ENCODE results near the gene NCF4. TPM values are rescaled to one million over a fixed set of nuclear protein-coding genes. Genes with fewer than 3 reads are reported as not detected.
A peak's percentile ranks its signal among the peaks of the same experiment; 100 is the strongest.

NCF4 gene
- total and polyA plus RNA-seq, 11 donors: 1.9 to 33.3 (median 4.5) TPM

DNA sequence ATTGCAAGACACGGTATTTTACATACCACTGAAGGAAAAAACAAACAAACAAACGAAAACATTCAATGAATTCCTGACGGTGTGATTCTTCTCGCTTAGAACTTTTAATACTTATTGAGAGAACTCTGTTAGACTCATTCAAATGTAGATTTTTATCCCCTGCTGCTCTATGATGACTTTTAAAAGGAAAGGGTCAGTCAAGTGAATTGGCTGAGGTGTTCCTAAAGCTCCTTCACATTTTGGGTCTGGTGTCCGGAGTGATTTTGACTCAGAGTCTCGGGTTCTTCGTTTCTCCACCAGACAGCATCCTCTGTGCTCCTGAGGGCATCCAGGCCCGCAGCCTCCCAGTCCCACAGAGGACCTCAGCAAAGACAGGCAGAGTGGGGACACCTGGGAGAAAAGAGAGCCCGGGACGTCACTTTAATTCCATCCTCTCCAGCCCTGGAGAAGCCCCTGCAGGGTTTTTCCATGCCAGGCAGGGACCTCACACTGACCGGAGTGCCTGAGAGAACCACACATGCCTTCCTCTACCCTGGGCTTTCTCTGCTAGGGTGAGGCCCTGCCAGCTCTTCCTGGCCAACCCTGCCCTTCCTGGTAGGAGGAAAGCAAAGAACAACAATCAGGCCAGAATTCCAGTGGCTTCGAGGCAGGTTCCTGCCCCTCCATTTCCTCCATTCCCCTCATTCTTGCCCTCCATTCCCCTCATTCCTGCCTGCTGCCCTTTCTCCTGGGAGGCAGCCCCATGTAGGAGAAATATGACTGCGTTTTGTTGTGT lies 51.3 kb downstream of the NCF4 start:
- Histone ChIP-seq H3K36me3 (no peaks in the 10 kb centered on the region), H3K9me3 (no peaks in the 10 kb centered on the region), H3K4me1 (peaks cover 0 to 35% (median 0%) of the 10 kb centered on the region in 12 donors), H3K27ac (peak overlapping the region in 1 of 12 donors; percentile 90), H3K27me3 (peaks cover 0 to 4% (median 0%) of the 10 kb centered on the region in 9 donors), H3K4me3 (no peak overlapping the region)
- ATAC-seq (no peak), DNase-seq (no peak)
- intact Hi-C loops (cut with DNase I): no loop called here
- WGBS, 4 donors: 54 to 61% (median 59%) methylated on average over 13 of the region's 13 CpGs
- TF ChIP-seq POLR2A (IDR thresholded peaks at IDR 0.05): no peak
- TF ChIP-seq, protein P1, sequence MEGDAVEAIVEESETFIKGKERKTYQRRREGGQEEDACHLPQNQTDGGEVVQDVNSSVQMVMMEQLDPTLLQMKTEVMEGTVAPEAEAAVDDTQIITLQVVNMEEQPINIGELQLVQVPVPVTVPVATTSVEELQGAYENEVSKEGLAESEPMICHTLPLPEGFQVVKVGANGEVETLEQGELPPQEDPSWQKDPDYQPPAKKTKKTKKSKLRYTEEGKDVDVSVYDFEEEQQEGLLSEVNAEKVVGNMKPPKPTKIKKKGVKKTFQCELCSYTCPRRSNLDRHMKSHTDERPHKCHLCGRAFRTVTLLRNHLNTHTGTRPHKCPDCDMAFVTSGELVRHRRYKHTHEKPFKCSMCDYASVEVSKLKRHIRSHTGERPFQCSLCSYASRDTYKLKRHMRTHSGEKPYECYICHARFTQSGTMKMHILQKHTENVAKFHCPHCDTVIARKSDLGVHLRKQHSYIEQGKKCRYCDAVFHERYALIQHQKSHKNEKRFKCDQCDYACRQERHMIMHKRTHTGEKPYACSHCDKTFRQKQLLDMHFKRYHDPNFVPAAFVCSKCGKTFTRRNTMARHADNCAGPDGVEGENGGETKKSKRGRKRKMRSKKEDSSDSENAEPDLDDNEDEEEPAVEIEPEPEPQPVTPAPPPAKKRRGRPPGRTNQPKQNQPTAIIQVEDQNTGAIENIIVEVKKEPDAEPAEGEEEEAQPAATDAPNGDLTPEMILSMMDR (IDR thresholded peaks at IDR 0.05): no peak

DNA sequence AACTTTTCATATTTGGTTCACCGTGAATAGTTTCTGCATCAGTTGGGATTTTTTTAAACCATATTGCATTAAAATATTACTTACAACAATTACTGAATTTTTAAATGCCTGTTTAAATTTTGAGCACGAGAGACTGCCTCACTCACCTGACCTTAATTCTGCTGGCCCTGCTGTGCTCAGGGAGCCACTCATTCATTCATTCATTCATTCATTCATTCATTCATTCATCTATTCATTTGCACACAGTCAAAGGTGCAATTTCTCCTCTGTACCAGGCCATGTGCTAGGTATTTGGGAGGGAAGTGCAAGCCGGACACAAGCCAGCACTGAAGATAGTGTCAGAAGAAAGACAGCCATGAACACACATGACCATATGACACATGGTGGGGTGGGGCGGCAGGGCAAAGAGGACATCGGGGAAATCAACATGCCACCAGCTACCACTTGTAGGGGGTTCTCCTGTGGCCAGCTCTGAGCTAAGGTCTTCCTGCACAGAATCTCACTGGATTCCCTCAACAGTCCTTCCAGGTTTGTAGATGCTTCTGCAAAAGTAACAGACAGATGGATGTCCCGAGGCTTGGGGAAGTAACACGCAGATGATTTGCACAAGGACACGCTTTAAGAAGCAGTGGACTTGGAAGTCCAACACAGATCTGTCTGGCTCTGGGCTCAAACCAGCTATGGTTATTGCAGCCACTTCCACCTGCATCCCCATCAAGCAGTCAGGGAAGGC lies 52.1 kb downstream of the NCF4 start:
- H3K27me3 ChIP-seq: peaks cover 0 to 4% (median 0%) of the 10 kb centered on the region in 9 donors
- H3K27ac ChIP-seq: peak overlapping the region in 4 of 12 donors; percentile 46 to 90 (median 54)
- no peak for DNase-seq
- peak overlapping the region in 5 of 12 donors; percentile 38 to 68 (median 53) for H3K4me3 ChIP-seq
- H3K4me1 ChIP-seq: peaks cover 0 to 35% (median 0%) of the 10 kb centered on the region in 12 donors
- TF ChIP-seq, protein P1 (IDR thresholded peaks at IDR 0.05): no peak
- TF ChIP-seq POLR2A (IDR thresholded peaks at IDR 0.05): no peak
- 78 to 84% (median 82%) methylated on average over 8 of the region's 8 CpGs for WGBS, 4 donors
- no peaks in the 10 kb centered on the region for H3K36me3 ChIP-seq
- no peaks in the 10 kb centered on the region for H3K9me3 ChIP-seq
- intact Hi-C loops (cut with DNase I): no loop called here
- ATAC-seq: peak in 2 of 4 donors; percentile 35 to 41

DNA sequence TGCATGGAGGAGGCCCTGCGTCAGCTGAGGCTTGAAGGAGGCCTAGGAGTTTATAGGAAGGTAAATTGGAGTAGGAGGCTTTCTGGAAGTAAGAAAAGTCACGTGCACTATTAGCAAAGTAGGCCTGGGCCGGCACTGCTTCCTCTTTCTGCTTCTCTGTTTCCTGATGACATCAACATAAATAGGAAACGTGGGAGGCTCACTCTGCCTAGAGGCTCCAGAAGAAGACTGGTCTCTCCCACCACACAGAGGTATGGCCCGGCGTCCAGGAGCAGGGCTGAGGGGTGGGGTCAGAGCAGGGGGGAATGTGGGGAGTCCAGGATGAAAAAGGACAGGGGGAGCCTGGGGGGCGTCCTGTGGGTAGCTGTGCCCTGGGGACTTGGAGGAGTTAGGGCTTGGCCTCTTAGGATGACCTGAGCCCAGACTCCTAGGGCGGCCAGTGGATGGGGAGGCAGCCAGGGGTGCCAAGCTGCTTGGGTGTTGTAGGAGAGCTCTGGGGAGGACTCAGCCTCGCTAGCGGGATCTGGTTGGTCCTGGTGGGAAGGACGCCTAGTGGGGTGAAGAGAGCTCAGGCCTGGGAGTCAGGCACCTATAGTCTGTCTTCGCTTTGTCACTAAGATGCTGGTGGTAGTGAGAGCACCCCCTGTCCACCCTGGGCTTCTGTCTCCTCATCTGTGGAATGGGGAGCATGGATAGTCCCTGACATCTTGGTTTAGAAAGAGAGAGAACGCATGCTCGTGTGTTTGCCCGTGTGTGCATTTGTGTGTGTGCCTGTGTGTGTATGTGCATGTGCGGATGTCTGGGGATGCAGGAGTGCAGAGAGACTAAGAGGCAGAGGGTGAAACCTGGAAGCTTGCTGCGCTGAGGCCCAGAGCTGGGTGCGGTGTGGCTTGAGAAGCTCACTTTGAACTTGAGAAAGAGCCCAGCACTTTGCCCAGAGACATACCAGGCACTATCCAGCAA lies 52.9 kb downstream of the NCF4 start, which contains the start of gene CSF2RB:
TSS of gene CSF2RB (plus strand) at position 202 of the 963 bp plus-strand sequence. CDS start 8,580 bp downstream, outside the sequence.
- 51 to 63% (median 59%) methylated on average over 18 of the region's 18 CpGs for WGBS, 4 donors
- Histone ChIP-seq H3K27ac (peak within 1 kb of the TSS in 7 of 12 donors; percentile 18 to 90 (median 53)), H3K27me3 (peaks cover 0 to 4% (median 0%) of the 10 kb centered on the region in 9 donors), H3K4me3 (peak within 1 kb of the TSS in 9 of 12 donors; percentile 31 to 68 (median 45)), H3K36me3 (peaks cover 0 to 3% (median 0%) of the 10 kb centered on the region in 9 donors), H3K4me1 (peaks cover 0 to 44% (median 0%) of the 10 kb centered on the region in 12 donors), H3K9me3 (peaks cover 0 to 2% (median 0%) of the 10 kb centered on the region in 12 donors)
- intact Hi-C loops (cut with DNase I): no loop called here
- DNase-seq: peak; percentile 33 to 76 (median 49)
- TF ChIP-seq POLR2A (IDR thresholded peaks at IDR 0.05): no peak
- TF ChIP-seq, protein P1 (IDR thresholded peaks at IDR 0.05): no peak
- peak; percentile 51 to 93 (median 80) for ATAC-seq
